ENCODE results near the gene SPATA6. TPM values are rescaled to one million over a fixed set of nuclear protein-coding genes. Genes with fewer than 3 reads are reported as not detected.

Gene SPATA6
- total RNA-seq, 1 experiment from 2014 or later: 4.2 TPM

DNA sequence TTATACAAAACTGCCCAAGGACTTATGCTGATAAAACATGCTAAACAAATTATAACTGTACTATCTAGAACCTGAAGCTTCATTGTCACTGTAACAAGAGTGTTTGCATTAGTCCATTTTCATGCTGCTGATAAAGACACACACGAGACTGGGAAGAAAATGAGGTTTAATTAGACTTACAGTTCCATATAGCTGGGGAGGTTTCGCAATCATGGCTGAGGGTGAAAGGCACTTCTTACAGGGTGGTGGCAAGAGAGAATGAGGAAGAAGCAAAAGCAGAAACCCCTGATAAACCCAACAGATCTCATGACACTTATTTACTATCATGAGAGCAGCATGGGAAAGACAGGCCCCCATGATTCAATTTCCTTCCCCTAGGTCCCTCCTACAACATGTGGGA is 100.4 kb downstream of the SPATA6 start:
- TF ChIP-seq, protein P1, sequence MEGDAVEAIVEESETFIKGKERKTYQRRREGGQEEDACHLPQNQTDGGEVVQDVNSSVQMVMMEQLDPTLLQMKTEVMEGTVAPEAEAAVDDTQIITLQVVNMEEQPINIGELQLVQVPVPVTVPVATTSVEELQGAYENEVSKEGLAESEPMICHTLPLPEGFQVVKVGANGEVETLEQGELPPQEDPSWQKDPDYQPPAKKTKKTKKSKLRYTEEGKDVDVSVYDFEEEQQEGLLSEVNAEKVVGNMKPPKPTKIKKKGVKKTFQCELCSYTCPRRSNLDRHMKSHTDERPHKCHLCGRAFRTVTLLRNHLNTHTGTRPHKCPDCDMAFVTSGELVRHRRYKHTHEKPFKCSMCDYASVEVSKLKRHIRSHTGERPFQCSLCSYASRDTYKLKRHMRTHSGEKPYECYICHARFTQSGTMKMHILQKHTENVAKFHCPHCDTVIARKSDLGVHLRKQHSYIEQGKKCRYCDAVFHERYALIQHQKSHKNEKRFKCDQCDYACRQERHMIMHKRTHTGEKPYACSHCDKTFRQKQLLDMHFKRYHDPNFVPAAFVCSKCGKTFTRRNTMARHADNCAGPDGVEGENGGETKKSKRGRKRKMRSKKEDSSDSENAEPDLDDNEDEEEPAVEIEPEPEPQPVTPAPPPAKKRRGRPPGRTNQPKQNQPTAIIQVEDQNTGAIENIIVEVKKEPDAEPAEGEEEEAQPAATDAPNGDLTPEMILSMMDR (IDR thresholded peaks at IDR 0.05; ENCODE audit: unreplicated experiment): no peak

DNA sequence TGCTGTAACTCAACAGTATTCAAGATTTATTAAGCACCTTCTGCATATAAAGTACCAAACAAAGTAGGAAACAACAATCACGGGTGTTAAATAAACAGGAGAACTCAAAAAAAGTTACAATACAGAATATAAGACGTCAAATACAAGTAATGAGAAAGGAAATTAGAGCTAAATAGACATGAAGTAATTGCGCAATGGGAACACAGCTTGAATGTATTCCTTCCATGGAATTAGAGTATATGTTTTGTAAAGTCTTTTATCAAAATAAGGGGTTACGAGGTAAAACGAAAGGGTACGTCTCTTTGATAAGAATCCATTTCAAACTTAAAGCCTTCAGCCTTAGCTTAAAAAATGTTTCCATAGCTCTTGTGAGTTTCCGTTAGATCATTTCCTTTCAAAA is 109.1 kb downstream of the SPATA6 start:
- H3K27ac Mint-ChIP-seq (ENCODE audit: low read depth, unreplicated experiment): no peak overlapping the region
- ChIA-PET POLR2A (no interaction called here), CTCF (no interaction called here)
- no peaks in the 10 kb centered on the region for H3K4me1 Mint-ChIP-seq (ENCODE audit: insufficient read depth, unreplicated experiment)
- TF ChIP-seq, protein P1 (IDR thresholded peaks at IDR 0.05; ENCODE audit: unreplicated experiment): no peak
- H3K9me3 Mint-ChIP-seq (ENCODE audit: unreplicated experiment): no peaks in the 10 kb centered on the region
- BruUV-seq (replicated peaks): no TSS peak
- no peaks in the 10 kb centered on the region for H3K27me3 Mint-ChIP-seq (ENCODE audit: insufficient read depth, unreplicated experiment)
- intact Hi-C loops (cut with micrococcal nuclease): no loop called here
- no peak for DNase-seq (ENCODE audit: unreplicated experiment)
- no peak overlapping the region for H3K4me3 Mint-ChIP-seq (ENCODE audit: unreplicated experiment)
- no peaks in the 10 kb centered on the region for H3K36me3 Mint-ChIP-seq (ENCODE audit: insufficient read depth, unreplicated experiment)

More for the DNA sequence above, 100.4 kb downstream of the SPATA6 start:
- intact Hi-C loops (cut with micrococcal nuclease): no loop called here
- BruUV-seq (replicated peaks): no TSS peak
- ChIA-PET POLR2A (no interaction called here), CTCF (interaction anchor here (1.1 kb wide), 1 partner anchor 169 kb away, joined by 3 read pairs; no protein-coding TSS in a partner anchor)
- no peak for DNase-seq (ENCODE audit: unreplicated experiment)
- H3K27ac Mint-ChIP-seq (ENCODE audit: low read depth, unreplicated experiment): no peak overlapping the region
- no peak overlapping the region for H3K4me3 Mint-ChIP-seq (ENCODE audit: unreplicated experiment)
- H3K9me3 Mint-ChIP-seq (ENCODE audit: unreplicated experiment): peaks cover 7% of the 10 kb centered on the region
- peaks cover 7% of the 10 kb centered on the region for H3K36me3 Mint-ChIP-seq (ENCODE audit: insufficient read depth, unreplicated experiment)
- no peaks in the 10 kb centered on the region for H3K4me1 Mint-ChIP-seq (ENCODE audit: insufficient read depth, unreplicated experiment)
- H3K27me3 Mint-ChIP-seq (ENCODE audit: insufficient read depth, unreplicated experiment): no peaks in the 10 kb centered on the region

DNA sequence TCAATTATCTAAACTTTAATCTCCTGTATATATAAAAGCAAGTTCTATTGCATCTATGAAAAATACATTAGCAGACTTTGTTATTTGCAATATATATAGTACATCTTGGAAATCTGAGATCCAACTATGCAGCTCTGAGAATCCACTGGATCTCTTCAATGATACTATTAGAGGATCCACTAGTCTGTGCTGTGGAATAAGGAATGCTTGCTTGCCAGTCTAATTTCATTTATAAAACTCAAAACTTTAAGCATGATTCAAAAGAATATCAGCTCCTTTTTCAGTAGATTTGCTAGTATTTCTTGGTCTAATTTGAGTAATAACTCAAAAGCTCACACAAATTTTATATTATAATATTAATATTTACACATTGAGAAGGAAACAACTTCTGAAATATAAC is 115.1 kb downstream of the SPATA6 start:
- Mint-ChIP-seq H3K27me3 (ENCODE audit: insufficient read depth, unreplicated experiment) (no peaks in the 10 kb centered on the region), H3K9me3 (ENCODE audit: unreplicated experiment) (no peaks in the 10 kb centered on the region), H3K4me3 (ENCODE audit: unreplicated experiment) (no peak overlapping the region), H3K4me1 (ENCODE audit: insufficient read depth, unreplicated experiment) (no peaks in the 10 kb centered on the region), H3K36me3 (ENCODE audit: insufficient read depth, unreplicated experiment) (no peaks in the 10 kb centered on the region), H3K27ac (ENCODE audit: low read depth, unreplicated experiment) (no peak overlapping the region)
- intact Hi-C loops (cut with micrococcal nuclease): loop anchor here (5.0 kb wide), 1 partner anchor 140 kb away; no protein-coding TSS in a partner anchor
- ChIA-PET CTCF (interaction anchor here (0.6 to 2.4 kb wide), 5 partner anchors 81 to 1070 kb away, joined by 3 to 12 read pairs (median 3); no protein-coding TSS in a partner anchor), POLR2A (no interaction called here)
- TF ChIP-seq, protein P1 (IDR thresholded peaks at IDR 0.05; ENCODE audit: unreplicated experiment): no peak
- DNase-seq (ENCODE audit: unreplicated experiment): no peak
- no TSS peak for BruUV-seq (replicated peaks)

DNA sequence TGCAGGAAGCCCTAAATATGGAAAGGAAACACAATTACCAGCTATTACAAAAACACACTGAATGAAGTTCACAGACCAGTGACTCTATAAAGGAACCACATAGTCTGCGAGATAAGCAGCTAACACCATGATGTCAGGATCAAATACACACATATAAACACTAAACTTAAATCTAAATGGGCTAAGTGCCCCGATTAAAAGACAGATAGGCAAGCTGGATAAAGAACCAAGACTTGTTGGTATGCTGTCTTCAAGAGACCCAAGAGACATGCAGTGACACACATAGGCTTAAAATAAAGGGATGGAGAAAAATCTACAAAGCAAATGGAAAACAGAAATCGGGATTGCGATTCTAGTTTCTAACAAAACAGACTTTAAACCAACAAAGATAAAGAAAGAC is 127.6 kb downstream of the SPATA6 start:
- ChIA-PET CTCF (no interaction called here), POLR2A (no interaction called here)
- Mint-ChIP-seq H3K4me3 (ENCODE audit: unreplicated experiment) (no peak overlapping the region), H3K27me3 (ENCODE audit: insufficient read depth, unreplicated experiment) (no peaks in the 10 kb centered on the region), H3K9me3 (ENCODE audit: unreplicated experiment) (peaks cover 14% of the 10 kb centered on the region), H3K27ac (ENCODE audit: low read depth, unreplicated experiment) (no peak overlapping the region), H3K36me3 (ENCODE audit: insufficient read depth, unreplicated experiment) (no peaks in the 10 kb centered on the region), H3K4me1 (ENCODE audit: insufficient read depth, unreplicated experiment) (no peaks in the 10 kb centered on the region)
- DNase-seq (ENCODE audit: unreplicated experiment): no peak
- intact Hi-C loops (cut with micrococcal nuclease): no loop called here
- no TSS peak for BruUV-seq (replicated peaks)
- TF ChIP-seq, protein P1 (IDR thresholded peaks at IDR 0.05; ENCODE audit: unreplicated experiment): no peak

Measured in MCF 10A (cell line).